HepG2 (cell line): Measurements from ENCODE around the gene TRIO. TPM values are rescaled to one million over a fixed set of nuclear protein-coding genes. Genes with fewer than 3 reads are reported as not detected.

Experiments used
- FOXC1 ChIP-seq: sonication (generic); formaldehyde crosslinking; IDR thresholded peaks from 2 replicates; pipeline ENCODE4 v1.8.0; 2022; ENCODE audit warnings: mild to moderate bottlenecking, missing genetic modification reagents, borderline replicate concordance
- MNT ChIP-seq: fragments of 450-650 bp; IDR thresholded peaks from 2 replicates; pipeline ENCODE4 v1.6.1; 2016
- NFAT5 ChIP-seq: sonication (generic); formaldehyde crosslinking; IDR thresholded peaks from 2 replicates; pipeline ENCODE4 v1.4.0; 2020; ENCODE audit warnings: missing genetic modification reagents
- POGK ChIP-seq: sonication (generic); formaldehyde crosslinking; conservative IDR thresholded peaks from 2 replicates; pipeline ENCODE4 v1.8.0; 2022; ENCODE audit warnings: mild to moderate bottlenecking, moderate library complexity, missing genetic modification reagents
- PRMT3 ChIP-seq: sonication (generic); formaldehyde crosslinking; IDR thresholded peaks from 2 replicates; pipeline ENCODE4 v1.8.1; 2022; ENCODE audit warnings: low read depth, mild to moderate bottlenecking, moderate library complexity, missing genetic modification reagents, borderline replicate concordance
- STAG1 ChIP-seq: sonication (generic); formaldehyde crosslinking; IDR thresholded peaks from 2 replicates; pipeline ENCODE4 v1.4.0; 2020; ENCODE audit warnings: missing genetic modification reagents
- ZBTB40 ChIP-seq, 2 experiments: fragments of 450-650 bp in 1 of 2; sonication (generic) in 1 of 2; formaldehyde crosslinking in 1 of 2; IDR thresholded peaks; 2 replicates each; pipeline versions ENCODE4 v1.6.1 to v1.8.0; 2016 to 2022; ENCODE audit warnings: antibody characterized with exemption in 1 of 2, mild to moderate bottlenecking in 1 of 2, missing genetic modification reagents in 1 of 2
- ZFP37 ChIP-seq: sonication (generic); formaldehyde crosslinking; IDR thresholded peaks from 2 replicates; pipeline ENCODE4 v1.4.0; 2020; ENCODE audit warnings: missing genetic modification reagents, borderline replicate concordance
- ZNF3 ChIP-seq: IDR thresholded peaks from 2 replicates; pipeline ENCODE4 v1.7.0; 2017; ENCODE audit warnings: inconsistent platforms
- ZNF850 ChIP-seq: sonication (generic); formaldehyde crosslinking; conservative IDR thresholded peaks from 2 replicates; pipeline ENCODE4 v1.9.0; 2021; ENCODE audit warnings: mild to moderate bottlenecking, missing genetic modification reagents
- polyA plus RNA-seq, 8 experiments: library from polyadenylated mRNA; depleted of rRNA in 3 of 8; stranded (reverse) in 7 of 8; unstranded in 1 of 8; fragments of >200 nt; fragmentation: Illumina TruSeq in 4 of 8; extraction: Trizol in 4 of 8; gene quantifications; 2 replicates each; pipeline versions ENCODE4 v1.2.1 to v1.2.3, GENCODE V29; 2011 to 2016; ENCODE audit warnings: low read depth in 4 of 8, missing spikeins in 1 of 8, mixed read lengths in 1 of 8; ENCODE audit not compliant: insufficient read depth in 1 of 8
- total RNA-seq, 5 experiments: library from RNA; depleted of rRNA; stranded (reverse); fragments of >200 nt; fragmentation: Illumina TruSeq; extraction: Trizol; gene quantifications; 2 replicates each; pipeline ENCODE4 v1.2.3, GENCODE V29; 2016; ENCODE audit warnings: low read depth in 1 of 5

Gene TRIO
- total and polyA plus RNA-seq, 2 of the 13 experiments (the other 11 are each of a cell fraction or from before 2014, with no cell fraction given) = 45.2 to 45.9 TPM

- TF ChIP-seq ZBTB40 (IDR thresholded peaks at IDR 0.05) = no peak
- no peak for TF ChIP-seq ZBTB40 (CRISPR knock-in tag; IDR thresholded peaks at IDR 0.05)
- no peak for TF ChIP-seq ZFP37
- no peak for TF ChIP-seq NFAT5 (CRISPR knock-in tag)
- TF ChIP-seq STAG1 (CRISPR knock-in tag) = 0 out of 2 replicates have a peak, but pooled peaks have one; percentile 8
- TF ChIP-seq ZNF3 (CRISPR knock-in tag) = no peak
- no peak for TF ChIP-seq FOXC1 (CRISPR knock-in tag)
- no peak for TF ChIP-seq POGK (CRISPR knock-in tag)
- 0 out of 2 replicates have a peak, but pooled peaks have one; percentile 9 for TF ChIP-seq MNT
- no peak for TF ChIP-seq PRMT3 (CRISPR knock-in tag)
- TF ChIP-seq ZNF850 (CRISPR knock-in tag) = no peak
These were observed 6.6 kb downstream of the TRIO start (continued) for GRCh38 chr5:14149672-14150274.
